HepG2 (cell line): ENCODE measurements around the gene TAF6. TPM values are rescaled to one million over a fixed set of nuclear protein-coding genes. Genes with fewer than 3 reads are reported as not detected.

Source experiments
- KLF11 ChIP-seq: IDR thresholded peaks from 2 replicates; pipeline ENCODE4 v1.6.1; 2016; ENCODE audit warnings: missing compliant biosample characterization
- MED1 ChIP-seq: sonication (generic); formaldehyde crosslinking; IDR thresholded peaks from 2 replicates; pipeline ENCODE4 v1.4.0; 2020; ENCODE audit warnings: missing genetic modification reagents
- NCOA5 ChIP-seq: sonication (generic); formaldehyde crosslinking; IDR thresholded peaks from 2 replicates; pipeline ENCODE4 v1.4.0; 2020; ENCODE audit warnings: missing genetic modification reagents
- NFE2L2 ChIP-seq: fragments of 150-350 bp; IDR thresholded peaks from 2 replicates; pipeline ENCODE4 v1.6.1; 2014; ENCODE audit warnings: low read length
- PHB2 ChIP-seq: fragments of 450-650 bp; IDR thresholded peaks from 2 replicates; pipeline ENCODE4 v1.6.1; 2018; ENCODE audit not compliant: partially characterized antibody
- RORA ChIP-seq: sonication (generic); formaldehyde crosslinking; IDR thresholded peaks from 2 replicates; pipeline ENCODE4 v1.5.0; 2020; ENCODE audit warnings: mild to moderate bottlenecking, missing genetic modification reagents, moderate library complexity
- SMAD9 ChIP-seq: sonication (generic); formaldehyde crosslinking; IDR thresholded peaks from 2 replicates; pipeline ENCODE4 v1.5.1; 2020; ENCODE audit warnings: mild to moderate bottlenecking, missing genetic modification reagents
- TAF1 ChIP-seq: sonication (generic); formaldehyde crosslinking; IDR thresholded peaks from 2 replicates; pipeline ENCODE4 v1.4.0; 2020; ENCODE audit warnings: missing genetic modification reagents
- U2AF1 ChIP-seq: fragments of 200-400 bp; formaldehyde crosslinking; optimal IDR thresholded peaks from 2 replicates; pipeline ENCODE3; 2017; ENCODE audit warnings: mild to moderate bottlenecking, low read depth, low read length
- ZBTB38 ChIP-seq: sonication (generic); formaldehyde crosslinking; IDR thresholded peaks from 2 replicates; pipeline ENCODE4 v1.5.1; 2020; ENCODE audit warnings: mild to moderate bottlenecking, missing genetic modification reagents
- ZFX ChIP-seq: sonication (generic); formaldehyde crosslinking; IDR thresholded peaks from 2 replicates; pipeline ENCODE4 v1.4.0; 2020; ENCODE audit warnings: mild to moderate bottlenecking, low read depth, missing genetic modification reagents, moderate library complexity
- ZNF629 ChIP-seq: sonication (generic); formaldehyde crosslinking; conservative IDR thresholded peaks from 2 replicates; pipeline ENCODE4 v1.5.0; 2020; ENCODE audit warnings: missing genetic modification reagents
- ZNF792 ChIP-seq: IDR thresholded peaks from 2 replicates; pipeline ENCODE4 v1.6.1; 2016
- polyA plus RNA-seq, 8 experiments: library from polyadenylated mRNA; depleted of rRNA in 3 of 8; stranded (reverse) in 7 of 8; unstranded in 1 of 8; fragments of >200 nt; fragmentation: Illumina TruSeq in 4 of 8; extraction: Trizol in 4 of 8; gene quantifications; 2 replicates each; pipeline versions ENCODE4 v1.2.1 to v1.2.3, GENCODE V29; 2011 to 2016; ENCODE audit warnings: low read depth in 4 of 8, missing spikeins in 1 of 8, mixed read lengths in 1 of 8; ENCODE audit not compliant: insufficient read depth in 1 of 8
- total RNA-seq, 5 experiments: library from RNA; depleted of rRNA; stranded (reverse); fragments of >200 nt; fragmentation: Illumina TruSeq; extraction: Trizol; gene quantifications; 2 replicates each; pipeline ENCODE4 v1.2.3, GENCODE V29; 2016; ENCODE audit warnings: low read depth in 1 of 5
- TF ChIP-seq, protein P1 (sequence below): sonication (generic); formaldehyde crosslinking; IDR thresholded peaks from 2 replicates; pipeline ENCODE4 v1.4.0; 2020; ENCODE audit warnings: mild to moderate bottlenecking, missing genetic modification reagents
- TF ChIP-seq, protein P2 (sequence below): sonication (generic); formaldehyde crosslinking; IDR thresholded peaks from 2 replicates; pipeline ENCODE4 v1.5.0; 2020; ENCODE audit warnings: missing genetic modification reagents, mild to moderate bottlenecking, borderline replicate concordance
- TF ChIP-seq, protein P3 (sequence below): sonication (generic); formaldehyde crosslinking; IDR thresholded peaks from 2 replicates; pipeline ENCODE4 v1.5.0; 2020; ENCODE audit warnings: missing genetic modification reagents
- TF ChIP-seq, protein P4 (sequence below), 2 experiments: sonication (generic) in 1 of 2; formaldehyde crosslinking in 1 of 2; IDR thresholded peaks; 2 replicates each; pipeline versions ENCODE4 v1.6.1 to v1.9.0; 2014 to 2022; ENCODE audit warnings: antibody characterized with exemption in 1 of 2, borderline replicate concordance in 1 of 2, inconsistent platforms in 1 of 2, low read depth in 1 of 2, missing genetic modification reagents in 1 of 2

The TAF6 gene
- total and polyA plus RNA-seq, 2 of the 13 experiments (the other 11 are each of a cell fraction or from before 2014, with no cell fraction given), result 12.9 to 18.8 TPM

DNA sequence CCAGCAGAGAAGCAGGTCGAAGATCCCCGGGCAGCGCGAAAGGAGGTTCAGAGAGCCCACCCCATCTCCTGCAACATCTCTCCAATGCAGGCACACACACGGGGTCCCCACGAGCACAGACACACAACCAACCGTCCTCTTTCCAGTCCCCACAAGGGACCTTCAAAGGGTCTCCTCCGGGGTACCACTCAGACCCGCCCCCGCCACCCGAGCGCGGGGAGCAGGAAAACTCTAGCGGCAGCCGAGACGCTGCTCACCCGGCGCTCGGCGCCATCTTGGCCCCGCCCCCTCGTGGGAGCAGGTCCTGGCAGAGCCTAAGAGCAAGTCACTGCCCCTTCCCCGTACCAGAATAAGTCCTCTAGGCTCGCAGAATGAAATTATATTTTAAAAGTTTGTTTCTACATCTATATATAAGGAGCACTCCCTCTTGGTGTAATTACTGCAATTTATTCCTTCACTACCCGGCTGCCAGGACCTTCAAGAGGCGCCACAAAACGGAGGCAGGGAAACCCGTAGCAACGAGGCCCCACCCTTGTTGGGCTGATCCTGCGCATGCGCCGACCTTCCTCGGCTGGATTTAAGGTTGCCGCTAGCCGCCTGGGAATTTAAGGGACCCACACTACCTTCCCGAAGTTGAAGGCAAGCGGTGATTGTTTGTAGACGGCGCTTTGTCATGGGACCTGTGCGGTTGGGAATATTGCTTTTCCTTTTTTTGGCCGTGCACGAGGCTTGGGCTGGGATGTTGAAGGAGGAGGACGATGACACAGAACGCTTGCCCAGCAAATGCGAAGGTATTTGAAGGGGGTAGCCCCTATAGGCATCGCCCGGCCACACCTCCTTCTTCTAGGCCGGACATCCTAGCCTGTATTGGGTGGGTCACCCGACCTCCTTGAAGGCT, at the start of gene TAF6, which contains the start of gene CNPY4 (continued):
- TF ChIP-seq MED1 (CRISPR knock-in tag), result peak; percentile 55
- TF ChIP-seq, protein P1, sequence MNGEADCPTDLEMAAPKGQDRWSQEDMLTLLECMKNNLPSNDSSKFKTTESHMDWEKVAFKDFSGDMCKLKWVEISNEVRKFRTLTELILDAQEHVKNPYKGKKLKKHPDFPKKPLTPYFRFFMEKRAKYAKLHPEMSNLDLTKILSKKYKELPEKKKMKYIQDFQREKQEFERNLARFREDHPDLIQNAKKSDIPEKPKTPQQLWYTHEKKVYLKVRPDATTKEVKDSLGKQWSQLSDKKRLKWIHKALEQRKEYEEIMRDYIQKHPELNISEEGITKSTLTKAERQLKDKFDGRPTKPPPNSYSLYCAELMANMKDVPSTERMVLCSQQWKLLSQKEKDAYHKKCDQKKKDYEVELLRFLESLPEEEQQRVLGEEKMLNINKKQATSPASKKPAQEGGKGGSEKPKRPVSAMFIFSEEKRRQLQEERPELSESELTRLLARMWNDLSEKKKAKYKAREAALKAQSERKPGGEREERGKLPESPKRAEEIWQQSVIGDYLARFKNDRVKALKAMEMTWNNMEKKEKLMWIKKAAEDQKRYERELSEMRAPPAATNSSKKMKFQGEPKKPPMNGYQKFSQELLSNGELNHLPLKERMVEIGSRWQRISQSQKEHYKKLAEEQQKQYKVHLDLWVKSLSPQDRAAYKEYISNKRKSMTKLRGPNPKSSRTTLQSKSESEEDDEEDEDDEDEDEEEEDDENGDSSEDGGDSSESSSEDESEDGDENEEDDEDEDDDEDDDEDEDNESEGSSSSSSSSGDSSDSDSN (CRISPR knock-in tag), result peak; percentile 56
- 0 out of 2 replicates have a peak, but pooled peaks have one; percentile 24 for TF ChIP-seq ZNF629 (CRISPR knock-in tag)
- peak; percentile 40; the same call in 1 of the 2 replicates for TF ChIP-seq KLF11 (CRISPR knock-in tag)
- TF ChIP-seq ZNF792 (CRISPR knock-in tag), result peak; percentile 61
- TF ChIP-seq PHB2, result no peak
- no peak for TF ChIP-seq SMAD9 (CRISPR knock-in tag)
- peak; percentile 99 for TF ChIP-seq TAF1 (CRISPR knock-in tag)
- TF ChIP-seq NFE2L2, result 0 out of 2 replicates have a peak, but pooled peaks have one; percentile 24
- peak; percentile 46; the same call in 1 of the 2 replicates for TF ChIP-seq ZBTB38
- TF ChIP-seq NCOA5 (CRISPR knock-in tag), result no peak
- no peak for TF ChIP-seq U2AF1
- no peak for TF ChIP-seq RORA (CRISPR knock-in tag)
- TF ChIP-seq, protein P2, sequence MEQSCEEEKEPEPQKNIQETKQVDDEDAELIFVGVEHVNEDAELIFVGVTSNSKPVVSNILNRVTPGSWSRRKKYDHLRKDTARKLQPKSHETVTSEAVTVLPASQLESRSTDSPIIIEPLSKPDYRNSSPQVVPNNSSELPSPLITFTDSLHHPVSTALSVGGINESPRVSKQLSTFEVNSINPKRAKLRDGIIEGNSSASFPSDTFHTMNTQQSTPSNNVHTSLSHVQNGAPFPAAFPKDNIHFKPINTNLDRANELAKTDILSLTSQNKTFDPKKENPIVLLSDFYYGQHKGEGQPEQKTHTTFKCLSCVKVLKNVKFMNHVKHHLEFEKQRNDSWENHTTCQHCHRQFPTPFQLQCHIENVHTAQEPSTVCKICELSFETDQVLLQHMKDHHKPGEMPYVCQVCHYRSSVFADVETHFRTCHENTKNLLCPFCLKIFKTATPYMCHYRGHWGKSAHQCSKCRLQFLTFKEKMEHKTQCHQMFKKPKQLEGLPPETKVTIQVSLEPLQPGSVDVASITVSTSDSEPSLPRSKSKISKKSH (CRISPR knock-in tag), result no peak
- no peak for TF ChIP-seq ZFX (CRISPR knock-in tag)
- TF ChIP-seq, protein P3, sequence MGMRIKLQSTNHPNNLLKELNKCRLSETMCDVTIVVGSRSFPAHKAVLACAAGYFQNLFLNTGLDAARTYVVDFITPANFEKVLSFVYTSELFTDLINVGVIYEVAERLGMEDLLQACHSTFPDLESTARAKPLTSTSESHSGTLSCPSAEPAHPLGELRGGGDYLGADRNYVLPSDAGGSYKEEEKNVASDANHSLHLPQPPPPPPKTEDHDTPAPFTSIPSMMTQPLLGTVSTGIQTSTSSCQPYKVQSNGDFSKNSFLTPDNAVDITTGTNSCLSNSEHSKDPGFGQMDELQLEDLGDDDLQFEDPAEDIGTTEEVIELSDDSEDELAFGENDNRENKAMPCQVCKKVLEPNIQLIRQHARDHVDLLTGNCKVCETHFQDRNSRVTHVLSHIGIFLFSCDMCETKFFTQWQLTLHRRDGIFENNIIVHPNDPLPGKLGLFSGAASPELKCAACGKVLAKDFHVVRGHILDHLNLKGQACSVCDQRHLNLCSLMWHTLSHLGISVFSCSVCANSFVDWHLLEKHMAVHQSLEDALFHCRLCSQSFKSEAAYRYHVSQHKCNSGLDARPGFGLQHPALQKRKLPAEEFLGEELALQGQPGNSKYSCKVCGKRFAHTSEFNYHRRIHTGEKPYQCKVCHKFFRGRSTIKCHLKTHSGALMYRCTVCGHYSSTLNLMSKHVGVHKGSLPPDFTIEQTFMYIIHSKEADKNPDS (CRISPR knock-in tag), result no peak
- TF ChIP-seq, protein P4, sequence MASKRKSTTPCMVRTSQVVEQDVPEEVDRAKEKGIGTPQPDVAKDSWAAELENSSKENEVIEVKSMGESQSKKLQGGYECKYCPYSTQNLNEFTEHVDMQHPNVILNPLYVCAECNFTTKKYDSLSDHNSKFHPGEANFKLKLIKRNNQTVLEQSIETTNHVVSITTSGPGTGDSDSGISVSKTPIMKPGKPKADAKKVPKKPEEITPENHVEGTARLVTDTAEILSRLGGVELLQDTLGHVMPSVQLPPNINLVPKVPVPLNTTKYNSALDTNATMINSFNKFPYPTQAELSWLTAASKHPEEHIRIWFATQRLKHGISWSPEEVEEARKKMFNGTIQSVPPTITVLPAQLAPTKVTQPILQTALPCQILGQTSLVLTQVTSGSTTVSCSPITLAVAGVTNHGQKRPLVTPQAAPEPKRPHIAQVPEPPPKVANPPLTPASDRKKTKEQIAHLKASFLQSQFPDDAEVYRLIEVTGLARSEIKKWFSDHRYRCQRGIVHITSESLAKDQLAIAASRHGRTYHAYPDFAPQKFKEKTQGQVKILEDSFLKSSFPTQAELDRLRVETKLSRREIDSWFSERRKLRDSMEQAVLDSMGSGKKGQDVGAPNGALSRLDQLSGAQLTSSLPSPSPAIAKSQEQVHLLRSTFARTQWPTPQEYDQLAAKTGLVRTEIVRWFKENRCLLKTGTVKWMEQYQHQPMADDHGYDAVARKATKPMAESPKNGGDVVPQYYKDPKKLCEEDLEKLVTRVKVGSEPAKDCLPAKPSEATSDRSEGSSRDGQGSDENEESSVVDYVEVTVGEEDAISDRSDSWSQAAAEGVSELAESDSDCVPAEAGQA (IDR thresholded peaks at IDR 0.05; ENCODE audit: low read depth), result 0 out of 2 replicates have a peak, but pooled peaks have one; percentile 13
- TF ChIP-seq, protein P4 (CRISPR knock-in tag; IDR thresholded peaks at IDR 0.05; ENCODE audit: borderline replicate concordance), result peak; percentile 74; the same call in 1 of the 2 replicates
